ENCODE results near the gene TM9SF3. TPM values are rescaled to one million over a fixed set of nuclear protein-coding genes. Genes with fewer than 3 reads are reported as not detected.

Gene TM9SF3
- total and polyA plus RNA-seq, 12 donors = 19.9 to 133 (median 99.7) TPM

- Histone ChIP-seq H3K36me3 (replicated peaks in 1 of 2) (no peaks in the 10 kb centered on the region), H3K27ac (no peak overlapping the region), H3K4me1 (replicated peaks in 1 of 2) (no peaks in the 10 kb centered on the region), H3K9me3 (replicated peaks in 1 of 3) (no peaks in the 10 kb centered on the region), H3K4me3 (no peak overlapping the region), H3K27me3 (no peaks in the 10 kb centered on the region)
- 41 to 63% (median 55%) methylated on average over 6 of the region's 6 CpGs for WGBS, 4 donors
- TF ChIP-seq CTCF (IDR thresholded peaks at IDR 0.05) = no peak
- no peak for TF ChIP-seq POLR2A (IDR thresholded peaks at IDR 0.05)
- DNase-seq = peak in 2 of 7 donors; percentile 5 to 20
- intact Hi-C loops (cut with DNase I) = no loop called here
Observed at GRCh38 chr10:96496281-96496925, 90.4 kb downstream of the TM9SF3 start.

DNA sequence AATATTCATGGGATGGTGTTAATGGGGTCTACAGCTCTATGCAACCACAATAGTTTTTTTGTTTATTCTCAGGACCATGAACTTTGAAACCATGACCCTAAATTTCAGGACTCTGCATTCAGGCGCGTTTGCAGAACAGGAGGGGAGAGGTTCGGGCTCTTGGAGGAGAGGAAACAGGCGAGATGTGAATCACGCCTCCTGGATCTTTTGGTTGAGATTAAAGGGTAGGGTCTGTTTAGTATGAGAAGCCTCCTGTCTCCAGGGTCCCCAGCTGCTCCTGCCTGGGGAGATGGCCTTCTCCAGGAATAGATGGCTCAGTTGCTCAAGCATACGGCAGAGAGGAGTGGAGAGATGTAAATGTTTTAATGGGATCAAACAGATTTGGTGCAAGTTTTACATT is 91.3 kb downstream of the TM9SF3 start:
- H3K27ac ChIP-seq = no peak overlapping the region
- no peak for TF ChIP-seq CTCF (IDR thresholded peaks at IDR 0.05)
- TF ChIP-seq POLR2A (IDR thresholded peaks at IDR 0.05) = no peak
- no peaks in the 10 kb centered on the region for H3K9me3 ChIP-seq (replicated peaks in 1 of 3)
- no peaks in the 10 kb centered on the region for H3K27me3 ChIP-seq
- no peaks in the 10 kb centered on the region for H3K4me1 ChIP-seq (replicated peaks in 1 of 2)
- intact Hi-C loops (cut with DNase I) = no loop called here
- H3K4me3 ChIP-seq = no peak overlapping the region
- H3K36me3 ChIP-seq (replicated peaks in 1 of 2) = no peaks in the 10 kb centered on the region
- 89 to 96% (median 94%) methylated on average over 6 of the region's 6 CpGs for WGBS, 4 donors
- no peak for DNase-seq

DNA sequence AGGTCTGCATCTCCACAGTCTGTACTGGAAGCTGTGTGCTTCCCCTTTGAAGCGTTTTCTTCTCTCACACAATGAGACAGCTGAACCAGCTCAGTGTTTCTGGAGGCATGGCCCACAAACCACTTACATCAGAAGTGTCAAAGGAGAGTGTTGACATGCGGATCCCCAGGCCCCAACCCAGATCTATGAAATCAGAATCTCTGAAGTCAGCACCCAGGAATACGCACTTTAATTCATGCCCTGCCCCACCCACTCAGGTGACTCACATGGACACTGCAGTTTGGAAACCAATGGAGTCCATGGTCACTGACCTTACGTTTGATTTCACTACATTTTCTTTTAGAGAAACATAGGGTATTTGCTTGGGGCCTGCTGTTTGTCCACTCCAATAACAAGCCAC is 92.1 kb downstream of the TM9SF3 start:
- WGBS, 4 donors = 80 to 89% (median 87%) methylated on average over 3 to 4 of the region's 4 CpGs
- intact Hi-C loops (cut with DNase I) = no loop called here
- TF ChIP-seq POLR2A (IDR thresholded peaks at IDR 0.05) (no peak), CTCF (IDR thresholded peaks at IDR 0.05) (no peak)

GRCh38 chr10:96493871-96494525 is 92.8 kb downstream of the TM9SF3 start:
- 79 to 90% (median 88%) methylated on average over 5 to 12 of the region's 12 CpGs for WGBS, 4 donors
- DNase-seq = no peak
- Histone ChIP-seq H3K9me3 (replicated peaks in 1 of 3) (no peaks in the 10 kb centered on the region), H3K4me3 (no peak overlapping the region), H3K27me3 (peaks cover 4% of the 10 kb centered on the region), H3K27ac (no peak overlapping the region), H3K4me1 (replicated peaks in 1 of 2) (no peaks in the 10 kb centered on the region), H3K36me3 (replicated peaks in 1 of 2) (no peaks in the 10 kb centered on the region)
- intact Hi-C loops (cut with DNase I) = no loop called here
- TF ChIP-seq CTCF (IDR thresholded peaks at IDR 0.05) (no peak), POLR2A (IDR thresholded peaks at IDR 0.05) (no peak)

More for the DNA sequence above, 92.1 kb downstream of the TM9SF3 start:
- Histone ChIP-seq H3K27me3 (no peaks in the 10 kb centered on the region), H3K4me3 (no peak overlapping the region), H3K27ac (no peak overlapping the region), H3K9me3 (replicated peaks in 1 of 3) (no peaks in the 10 kb centered on the region), H3K36me3 (replicated peaks in 1 of 2) (no peaks in the 10 kb centered on the region), H3K4me1 (replicated peaks in 1 of 2) (no peaks in the 10 kb centered on the region)
- DNase-seq = no peak
